HepG2 (cell line): Measurements from ENCODE around the gene ABCD1. TPM values are rescaled to one million over a fixed set of nuclear protein-coding genes. Genes with fewer than 3 reads are reported as not detected.

Experiments used
- MBD4 ChIP-seq: IDR thresholded peaks from 2 replicates; pipeline ENCODE4 v1.6.1; 2012; ENCODE audit warnings: low read length, inconsistent platforms, borderline replicate concordance
- MED1 ChIP-seq: sonication (generic); formaldehyde crosslinking; IDR thresholded peaks from 2 replicates; pipeline ENCODE4 v1.4.0; 2020; ENCODE audit warnings: missing genetic modification reagents
- NCOA2 ChIP-seq: sonication (generic); formaldehyde crosslinking; IDR thresholded peaks from 2 replicates; pipeline ENCODE4 v1.8.0; 2022; ENCODE audit warnings: inconsistent platforms
- NFKBIZ ChIP-seq: IDR thresholded peaks from 2 replicates; pipeline ENCODE4 v1.6.1; 2018; ENCODE audit warnings: missing genetic modification reagents, missing compliant biosample characterization
- SCMH1 ChIP-seq: sonication (generic); formaldehyde crosslinking; IDR thresholded peaks from 2 replicates; pipeline ENCODE4 v1.9.0; 2021; ENCODE audit warnings: missing genetic modification reagents, mild to moderate bottlenecking, borderline replicate concordance
- SIN3B ChIP-seq: fragments of 150-350 bp; IDR thresholded peaks from 2 replicates; pipeline ENCODE4 v1.6.1; 2014; ENCODE audit warnings: low read length
- SRY ChIP-seq: sonication (generic); formaldehyde crosslinking; IDR thresholded peaks from 2 replicates; pipeline ENCODE4 v1.8.0; 2022; ENCODE audit warnings: mild to moderate bottlenecking, missing genetic modification reagents
- ZNF556 ChIP-seq: sonication (generic); formaldehyde crosslinking; IDR thresholded peaks from 2 replicates; pipeline ENCODE4 v1.4.0; 2020; ENCODE audit warnings: mild to moderate bottlenecking, missing genetic modification reagents, borderline replicate concordance
- ZNF607 ChIP-seq: sonication (generic); formaldehyde crosslinking; IDR thresholded peaks from 2 replicates; pipeline ENCODE4 v1.5.1; 2020; ENCODE audit warnings: missing genetic modification reagents, mild to moderate bottlenecking, borderline replicate concordance
- polyA plus RNA-seq, 8 experiments: library from polyadenylated mRNA; depleted of rRNA in 3 of 8; stranded (reverse) in 7 of 8; unstranded in 1 of 8; fragments of >200 nt; fragmentation: Illumina TruSeq in 4 of 8; extraction: Trizol in 4 of 8; gene quantifications; 2 replicates each; pipeline versions ENCODE4 v1.2.1 to v1.2.3, GENCODE V29; 2011 to 2016; ENCODE audit warnings: low read depth in 4 of 8, missing spikeins in 1 of 8, mixed read lengths in 1 of 8; ENCODE audit not compliant: insufficient read depth in 1 of 8
- total RNA-seq, 5 experiments: library from RNA; depleted of rRNA; stranded (reverse); fragments of >200 nt; fragmentation: Illumina TruSeq; extraction: Trizol; gene quantifications; 2 replicates each; pipeline ENCODE4 v1.2.3, GENCODE V29; 2016; ENCODE audit warnings: low read depth in 1 of 5
- TF ChIP-seq, protein P1 (sequence below): sonication (generic); formaldehyde crosslinking; IDR thresholded peaks from 2 replicates; pipeline ENCODE4 v1.4.0; 2020; ENCODE audit warnings: missing genetic modification reagents
- TF ChIP-seq, protein P2 (sequence below): sonication (generic); formaldehyde crosslinking; conservative IDR thresholded peaks from 2 replicates; pipeline ENCODE4 v1.4.0; 2020; ENCODE audit warnings: mild to moderate bottlenecking, missing genetic modification reagents, moderate library complexity
- TF ChIP-seq, protein P3 (sequence below): sonication (generic); formaldehyde crosslinking; IDR thresholded peaks from 2 replicates; pipeline ENCODE4 v1.4.0; 2020; ENCODE audit warnings: low read depth, missing genetic modification reagents
- TF ChIP-seq, protein P4 (sequence below): sonication (generic); formaldehyde crosslinking; IDR thresholded peaks from 2 replicates; pipeline ENCODE4 v1.5.0; 2020; ENCODE audit warnings: mild to moderate bottlenecking, missing genetic modification reagents, borderline replicate concordance
- TF ChIP-seq, protein P5 (sequence below): sonication (generic); formaldehyde crosslinking; IDR thresholded peaks from 2 replicates; pipeline ENCODE4 v1.8.0; 2022; ENCODE audit warnings: missing genetic modification reagents, mild to moderate bottlenecking, borderline replicate concordance

ABCD1 gene
- total and polyA plus RNA-seq, 2 of the 13 experiments (the other 11 are each of a cell fraction or from before 2014, with no cell fraction given): 11.4 to 15.9 TPM

DNA sequence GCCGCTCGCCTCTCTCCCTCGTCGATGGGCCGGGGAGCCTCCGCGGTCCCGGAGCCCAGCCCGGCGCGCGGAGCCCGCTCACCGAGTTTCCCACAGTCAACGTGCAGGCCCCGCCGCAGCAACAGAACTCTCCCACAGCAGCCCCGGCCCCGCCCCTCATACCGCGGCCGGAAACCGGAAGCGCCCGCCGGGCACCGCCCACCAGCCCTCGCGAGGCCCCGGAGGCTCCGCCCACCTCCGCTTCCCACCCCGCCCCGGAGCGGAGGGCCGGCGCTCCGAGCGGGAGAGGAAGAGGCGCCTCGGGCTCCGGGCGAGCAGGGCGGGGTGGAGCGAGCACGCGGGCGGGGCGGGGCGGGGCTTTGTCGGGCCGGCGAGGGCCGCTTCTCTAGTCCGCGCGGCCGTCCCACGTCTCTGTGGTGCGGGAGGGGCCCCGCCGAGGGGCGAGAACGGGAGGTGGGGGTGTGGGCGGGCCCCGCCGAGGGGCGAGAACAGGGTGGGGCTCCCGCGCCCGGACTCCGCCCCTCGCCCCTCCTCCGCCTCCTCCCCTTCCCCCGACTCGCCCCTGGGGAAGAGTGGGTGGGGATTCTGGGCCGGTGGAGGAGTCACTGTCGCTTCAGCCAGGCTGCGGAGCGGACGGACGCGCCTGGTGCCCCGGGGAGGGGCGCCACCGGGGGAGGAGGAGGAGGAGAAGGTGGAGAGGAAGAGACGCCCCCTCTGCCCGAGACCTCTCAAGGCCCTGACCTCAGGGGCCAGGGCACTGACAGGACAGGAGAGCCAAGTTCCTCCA, at the start of gene ABCD1, which contains the start of gene BCAP31 (continued):
- TF ChIP-seq, protein P1, sequence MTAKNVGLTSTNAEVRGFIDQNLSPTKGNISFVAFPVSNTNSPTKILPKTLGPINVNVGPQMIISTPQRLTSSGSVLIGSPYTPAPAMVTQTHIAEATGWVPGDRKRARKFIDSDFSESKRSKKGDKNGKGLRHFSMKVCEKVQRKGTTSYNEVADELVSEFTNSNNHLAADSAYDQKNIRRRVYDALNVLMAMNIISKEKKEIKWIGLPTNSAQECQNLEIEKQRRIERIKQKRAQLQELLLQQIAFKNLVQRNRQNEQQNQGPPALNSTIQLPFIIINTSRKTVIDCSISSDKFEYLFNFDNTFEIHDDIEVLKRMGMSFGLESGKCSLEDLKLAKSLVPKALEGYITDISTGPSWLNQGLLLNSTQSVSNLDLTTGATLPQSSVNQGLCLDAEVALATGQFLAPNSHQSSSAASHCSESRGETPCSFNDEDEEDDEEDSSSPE (CRISPR knock-in tag): no peak
- TF ChIP-seq, protein P2, sequence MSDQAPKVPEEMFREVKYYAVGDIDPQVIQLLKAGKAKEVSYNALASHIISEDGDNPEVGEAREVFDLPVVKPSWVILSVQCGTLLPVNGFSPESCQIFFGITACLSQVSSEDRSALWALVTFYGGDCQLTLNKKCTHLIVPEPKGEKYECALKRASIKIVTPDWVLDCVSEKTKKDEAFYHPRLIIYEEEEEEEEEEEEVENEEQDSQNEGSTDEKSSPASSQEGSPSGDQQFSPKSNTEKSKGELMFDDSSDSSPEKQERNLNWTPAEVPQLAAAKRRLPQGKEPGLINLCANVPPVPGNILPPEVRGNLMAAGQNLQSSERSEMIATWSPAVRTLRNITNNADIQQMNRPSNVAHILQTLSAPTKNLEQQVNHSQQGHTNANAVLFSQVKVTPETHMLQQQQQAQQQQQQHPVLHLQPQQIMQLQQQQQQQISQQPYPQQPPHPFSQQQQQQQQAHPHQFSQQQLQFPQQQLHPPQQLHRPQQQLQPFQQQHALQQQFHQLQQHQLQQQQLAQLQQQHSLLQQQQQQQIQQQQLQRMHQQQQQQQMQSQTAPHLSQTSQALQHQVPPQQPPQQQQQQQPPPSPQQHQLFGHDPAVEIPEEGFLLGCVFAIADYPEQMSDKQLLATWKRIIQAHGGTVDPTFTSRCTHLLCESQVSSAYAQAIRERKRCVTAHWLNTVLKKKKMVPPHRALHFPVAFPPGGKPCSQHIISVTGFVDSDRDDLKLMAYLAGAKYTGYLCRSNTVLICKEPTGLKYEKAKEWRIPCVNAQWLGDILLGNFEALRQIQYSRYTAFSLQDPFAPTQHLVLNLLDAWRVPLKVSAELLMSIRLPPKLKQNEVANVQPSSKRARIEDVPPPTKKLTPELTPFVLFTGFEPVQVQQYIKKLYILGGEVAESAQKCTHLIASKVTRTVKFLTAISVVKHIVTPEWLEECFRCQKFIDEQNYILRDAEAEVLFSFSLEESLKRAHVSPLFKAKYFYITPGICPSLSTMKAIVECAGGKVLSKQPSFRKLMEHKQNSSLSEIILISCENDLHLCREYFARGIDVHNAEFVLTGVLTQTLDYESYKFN (CRISPR knock-in tag): 0 out of 2 replicates have a peak, but pooled peaks have one; percentile 16
- no peak for TF ChIP-seq ZNF556 (CRISPR knock-in tag)
- TF ChIP-seq SRY (CRISPR knock-in tag): no peak
- no peak; the same call in 1 of the 2 replicates for TF ChIP-seq MED1
- TF ChIP-seq, protein P3, sequence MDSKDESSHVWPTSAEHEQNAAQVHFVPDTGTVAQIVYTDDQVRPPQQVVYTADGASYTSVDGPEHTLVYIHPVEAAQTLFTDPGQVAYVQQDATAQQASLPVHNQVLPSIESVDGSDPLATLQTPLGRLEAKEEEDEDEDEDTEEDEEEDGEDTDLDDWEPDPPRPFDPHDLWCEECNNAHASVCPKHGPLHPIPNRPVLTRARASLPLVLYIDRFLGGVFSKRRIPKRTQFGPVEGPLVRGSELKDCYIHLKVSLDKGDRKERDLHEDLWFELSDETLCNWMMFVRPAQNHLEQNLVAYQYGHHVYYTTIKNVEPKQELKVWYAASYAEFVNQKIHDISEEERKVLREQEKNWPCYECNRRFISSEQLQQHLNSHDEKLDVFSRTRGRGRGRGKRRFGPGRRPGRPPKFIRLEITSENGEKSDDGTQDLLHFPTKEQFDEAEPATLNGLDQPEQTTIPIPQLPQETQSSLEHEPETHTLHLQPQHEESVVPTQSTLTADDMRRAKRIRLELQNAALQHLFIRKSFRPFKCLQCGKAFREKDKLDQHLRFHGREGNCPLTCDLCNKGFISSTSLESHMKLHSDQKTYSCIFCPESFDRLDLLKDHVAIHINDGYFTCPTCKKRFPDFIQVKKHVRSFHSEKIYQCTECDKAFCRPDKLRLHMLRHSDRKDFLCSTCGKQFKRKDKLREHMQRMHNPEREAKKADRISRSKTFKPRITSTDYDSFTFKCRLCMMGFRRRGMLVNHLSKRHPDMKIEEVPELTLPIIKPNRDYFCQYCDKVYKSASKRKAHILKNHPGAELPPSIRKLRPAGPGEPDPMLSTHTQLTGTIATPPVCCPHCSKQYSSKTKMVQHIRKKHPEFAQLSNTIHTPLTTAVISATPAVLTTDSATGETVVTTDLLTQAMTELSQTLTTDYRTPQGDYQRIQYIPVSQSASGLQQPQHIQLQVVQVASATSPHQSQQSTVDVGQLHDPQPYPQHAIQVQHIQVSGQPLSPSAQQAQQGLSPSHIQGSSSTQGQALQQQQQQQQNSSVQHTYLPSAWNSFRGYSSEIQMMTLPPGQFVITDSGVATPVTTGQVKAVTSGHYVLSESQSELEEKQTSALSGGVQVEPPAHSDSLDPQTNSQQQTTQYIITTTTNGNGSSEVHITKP (CRISPR knock-in tag): 0 out of 2 replicates have a peak, but pooled peaks have one; percentile 23
- no peak for TF ChIP-seq NCOA2 (CRISPR knock-in tag)
- no peak for TF ChIP-seq SIN3B
- TF ChIP-seq, protein P4, sequence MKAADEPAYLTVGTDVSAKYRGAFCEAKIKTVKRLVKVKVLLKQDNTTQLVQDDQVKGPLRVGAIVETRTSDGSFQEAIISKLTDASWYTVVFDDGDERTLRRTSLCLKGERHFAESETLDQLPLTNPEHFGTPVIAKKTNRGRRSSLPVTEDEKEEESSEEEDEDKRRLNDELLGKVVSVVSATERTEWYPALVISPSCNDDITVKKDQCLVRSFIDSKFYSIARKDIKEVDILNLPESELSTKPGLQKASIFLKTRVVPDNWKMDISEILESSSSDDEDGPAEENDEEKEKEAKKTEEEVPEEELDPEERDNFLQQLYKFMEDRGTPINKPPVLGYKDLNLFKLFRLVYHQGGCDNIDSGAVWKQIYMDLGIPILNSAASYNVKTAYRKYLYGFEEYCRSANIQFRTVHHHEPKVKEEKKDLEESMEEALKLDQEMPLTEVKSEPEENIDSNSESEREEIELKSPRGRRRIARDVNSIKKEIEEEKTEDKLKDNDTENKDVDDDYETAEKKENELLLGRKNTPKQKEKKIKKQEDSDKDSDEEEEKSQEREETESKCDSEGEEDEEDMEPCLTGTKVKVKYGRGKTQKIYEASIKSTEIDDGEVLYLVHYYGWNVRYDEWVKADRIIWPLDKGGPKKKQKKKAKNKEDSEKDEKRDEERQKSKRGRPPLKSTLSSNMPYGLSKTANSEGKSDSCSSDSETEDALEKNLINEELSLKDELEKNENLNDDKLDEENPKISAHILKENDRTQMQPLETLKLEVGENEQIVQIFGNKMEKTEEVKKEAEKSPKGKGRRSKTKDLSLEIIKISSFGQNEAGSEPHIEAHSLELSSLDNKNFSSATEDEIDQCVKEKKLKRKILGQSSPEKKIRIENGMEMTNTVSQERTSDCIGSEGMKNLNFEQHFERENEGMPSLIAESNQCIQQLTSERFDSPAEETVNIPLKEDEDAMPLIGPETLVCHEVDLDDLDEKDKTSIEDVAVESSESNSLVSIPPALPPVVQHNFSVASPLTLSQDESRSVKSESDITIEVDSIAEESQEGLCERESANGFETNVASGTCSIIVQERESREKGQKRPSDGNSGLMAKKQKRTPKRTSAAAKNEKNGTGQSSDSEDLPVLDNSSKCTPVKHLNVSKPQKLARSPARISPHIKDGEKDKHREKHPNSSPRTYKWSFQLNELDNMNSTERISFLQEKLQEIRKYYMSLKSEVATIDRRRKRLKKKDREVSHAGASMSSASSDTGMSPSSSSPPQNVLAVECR (CRISPR knock-in tag): peak; percentile 47; the same call in 1 of the 2 replicates
- TF ChIP-seq MBD4: no peak
- TF ChIP-seq ZNF607 (CRISPR knock-in tag): no peak
- no peak for TF ChIP-seq NFKBIZ (CRISPR knock-in tag)
- no peak for TF ChIP-seq SCMH1
- TF ChIP-seq, protein P5, sequence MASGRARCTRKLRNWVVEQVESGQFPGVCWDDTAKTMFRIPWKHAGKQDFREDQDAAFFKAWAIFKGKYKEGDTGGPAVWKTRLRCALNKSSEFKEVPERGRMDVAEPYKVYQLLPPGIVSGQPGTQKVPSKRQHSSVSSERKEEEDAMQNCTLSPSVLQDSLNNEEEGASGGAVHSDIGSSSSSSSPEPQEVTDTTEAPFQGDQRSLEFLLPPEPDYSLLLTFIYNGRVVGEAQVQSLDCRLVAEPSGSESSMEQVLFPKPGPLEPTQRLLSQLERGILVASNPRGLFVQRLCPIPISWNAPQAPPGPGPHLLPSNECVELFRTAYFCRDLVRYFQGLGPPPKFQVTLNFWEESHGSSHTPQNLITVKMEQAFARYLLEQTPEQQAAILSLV (CRISPR knock-in tag): no peak
